ENCODE measurements around the gene CLIC1. TPM values are rescaled to one million over a fixed set of nuclear protein-coding genes. Genes with fewer than 3 reads are reported as not detected.

Gene CLIC1
- total RNA-seq, 1 experiment from 2014 or later = 374 TPM

DNA sequence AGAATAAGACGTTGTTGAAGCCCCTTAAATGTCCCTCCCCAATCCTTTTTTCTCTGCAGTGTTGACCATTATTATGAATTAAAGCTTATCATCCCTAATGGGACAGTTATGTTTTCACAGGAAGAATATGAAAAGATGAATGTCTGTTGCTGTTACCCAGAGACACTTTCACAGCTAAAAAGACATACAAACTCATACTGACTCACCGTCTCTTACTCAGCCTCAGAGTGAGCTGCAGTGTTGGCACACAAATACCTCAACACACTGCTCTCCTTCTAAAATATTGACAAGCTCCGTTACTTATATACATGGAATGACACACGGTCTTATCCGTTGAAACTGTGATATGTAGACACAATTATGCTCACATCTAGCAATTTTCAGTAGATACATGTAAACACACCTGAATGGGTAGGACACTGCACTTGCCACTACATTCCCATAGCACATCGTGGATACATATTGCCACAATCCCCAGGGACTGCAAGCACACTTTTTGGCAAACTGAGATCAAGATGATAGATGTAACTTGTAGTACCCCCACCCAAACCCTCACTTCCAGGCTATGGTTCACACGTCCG lies 16.5 kb upstream of the CLIC1 start:
- H3K27ac Mint-ChIP-seq (ENCODE audit: unreplicated experiment) = no peak overlapping the region
- TF ChIP-seq, protein P1, sequence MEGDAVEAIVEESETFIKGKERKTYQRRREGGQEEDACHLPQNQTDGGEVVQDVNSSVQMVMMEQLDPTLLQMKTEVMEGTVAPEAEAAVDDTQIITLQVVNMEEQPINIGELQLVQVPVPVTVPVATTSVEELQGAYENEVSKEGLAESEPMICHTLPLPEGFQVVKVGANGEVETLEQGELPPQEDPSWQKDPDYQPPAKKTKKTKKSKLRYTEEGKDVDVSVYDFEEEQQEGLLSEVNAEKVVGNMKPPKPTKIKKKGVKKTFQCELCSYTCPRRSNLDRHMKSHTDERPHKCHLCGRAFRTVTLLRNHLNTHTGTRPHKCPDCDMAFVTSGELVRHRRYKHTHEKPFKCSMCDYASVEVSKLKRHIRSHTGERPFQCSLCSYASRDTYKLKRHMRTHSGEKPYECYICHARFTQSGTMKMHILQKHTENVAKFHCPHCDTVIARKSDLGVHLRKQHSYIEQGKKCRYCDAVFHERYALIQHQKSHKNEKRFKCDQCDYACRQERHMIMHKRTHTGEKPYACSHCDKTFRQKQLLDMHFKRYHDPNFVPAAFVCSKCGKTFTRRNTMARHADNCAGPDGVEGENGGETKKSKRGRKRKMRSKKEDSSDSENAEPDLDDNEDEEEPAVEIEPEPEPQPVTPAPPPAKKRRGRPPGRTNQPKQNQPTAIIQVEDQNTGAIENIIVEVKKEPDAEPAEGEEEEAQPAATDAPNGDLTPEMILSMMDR (IDR thresholded peaks at IDR 0.05; ENCODE audit: insufficient read depth in 1 of 2, low read depth in 1 of 2, low read length in 1 of 2, severe bottlenecking in 1 of 2, unreplicated experiment in 1 of 2) = no peak
- no peak overlapping the region for H3K4me3 ChIP-seq (ENCODE audit: low read depth, low read length)
- no peaks in the 10 kb centered on the region for H3K27me3 Mint-ChIP-seq (ENCODE audit: insufficient read depth, unreplicated experiment)
- H3K9me3 Mint-ChIP-seq (ENCODE audit: unreplicated experiment) = no peaks in the 10 kb centered on the region
- peaks cover 6% of the 10 kb centered on the region for H3K36me3 Mint-ChIP-seq (ENCODE audit: insufficient read depth, unreplicated experiment)
- POLR2A ChIA-PET = interaction anchor here (0.6 to 1.5 kb wide), 3 partner anchors 12 to 219 kb away, joined by 5 to 13 read pairs (median 5); partner anchors contain the start of genes LY6G5B and MSH5
- BruUV-seq (replicated peaks) = no TSS peak
- CTCF ChIA-PET = interaction anchor here (0.8 kb wide), 1 partner anchor 17 kb away, joined by 3 read pairs; no protein-coding TSS in a partner anchor
- no peaks in the 10 kb centered on the region for H3K4me1 ChIP-seq
- no peak for DNase-seq
- no peak overlapping the region for H3K4me3 Mint-ChIP-seq (ENCODE audit: unreplicated experiment)
- no peaks in the 10 kb centered on the region for H3K4me1 Mint-ChIP-seq (ENCODE audit: low read depth, unreplicated experiment)
- peaks cover 3% of the 10 kb centered on the region; the same call in 1 of the 2 replicates for H3K36me3 ChIP-seq (ENCODE audit: control insufficient read depth, insufficient read depth, low read length)
- intact Hi-C loops (cut with micrococcal nuclease; ENCODE audit: unreplicated experiment) = no loop called here
- H3K9me3 ChIP-seq = no peaks in the 10 kb centered on the region
- no peaks in the 10 kb centered on the region for H3K27me3 ChIP-seq (replicated peaks; ENCODE audit: control insufficient read depth, insufficient read depth, low read length)

DNA sequence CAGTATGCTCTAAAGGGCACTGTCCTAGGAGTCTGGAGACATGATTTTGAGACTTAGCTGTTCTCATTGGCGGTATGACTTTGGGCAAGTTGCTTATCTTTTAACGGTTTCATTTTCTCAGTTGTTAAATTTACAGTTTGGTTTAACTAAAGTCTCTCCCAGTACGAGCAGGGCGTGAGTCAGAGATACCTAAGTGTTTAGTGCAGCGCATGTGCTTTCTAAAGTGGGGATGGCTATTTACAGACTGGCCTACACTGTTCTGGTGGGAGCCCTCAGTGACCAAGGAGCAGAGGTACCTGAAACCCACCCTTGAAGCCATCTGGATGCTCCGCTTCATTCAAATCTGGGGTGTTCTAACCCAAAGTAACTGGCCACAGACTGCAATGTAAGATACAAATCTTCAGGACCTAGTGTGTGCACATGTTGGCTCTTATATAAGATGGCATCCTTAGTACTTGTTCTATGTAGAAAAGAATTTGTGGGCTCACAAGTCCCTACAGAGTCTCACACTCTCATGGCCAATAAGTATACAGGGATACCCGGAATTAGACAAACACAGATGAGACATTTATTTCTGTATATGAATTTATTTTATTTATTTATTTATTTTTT lies 14.2 kb upstream of the CLIC1 start:
- Histone ChIP-seq H3K4me1 (peaks cover 8% of the 10 kb centered on the region), H3K36me3 (ENCODE audit: control insufficient read depth, insufficient read depth, low read length) (peaks cover 5% of the 10 kb centered on the region; the same call in 1 of the 2 replicates), H3K4me3 (ENCODE audit: low read depth, low read length) (no peak overlapping the region), H3K9me3 (no peaks in the 10 kb centered on the region), H3K27me3 (replicated peaks; ENCODE audit: control insufficient read depth, insufficient read depth, low read length) (no peaks in the 10 kb centered on the region)
- DNase-seq = no peak
- Mint-ChIP-seq H3K36me3 (ENCODE audit: insufficient read depth, unreplicated experiment) (peaks cover 17% of the 10 kb centered on the region), H3K27ac (ENCODE audit: unreplicated experiment) (no peak overlapping the region), H3K9me3 (ENCODE audit: unreplicated experiment) (no peaks in the 10 kb centered on the region), H3K4me3 (ENCODE audit: unreplicated experiment) (no peak overlapping the region), H3K4me1 (ENCODE audit: low read depth, unreplicated experiment) (peaks cover 6% of the 10 kb centered on the region), H3K27me3 (ENCODE audit: insufficient read depth, unreplicated experiment) (no peaks in the 10 kb centered on the region)
- intact Hi-C loops (cut with micrococcal nuclease; ENCODE audit: unreplicated experiment) = no loop called here
- ChIA-PET POLR2A (no interaction called here), CTCF (no interaction called here)
- TF ChIP-seq, protein P1 (IDR thresholded peaks at IDR 0.05; ENCODE audit: insufficient read depth in 1 of 2, low read depth in 1 of 2, low read length in 1 of 2, severe bottlenecking in 1 of 2, unreplicated experiment in 1 of 2) = no peak
- BruUV-seq (replicated peaks) = no TSS peak

DNA sequence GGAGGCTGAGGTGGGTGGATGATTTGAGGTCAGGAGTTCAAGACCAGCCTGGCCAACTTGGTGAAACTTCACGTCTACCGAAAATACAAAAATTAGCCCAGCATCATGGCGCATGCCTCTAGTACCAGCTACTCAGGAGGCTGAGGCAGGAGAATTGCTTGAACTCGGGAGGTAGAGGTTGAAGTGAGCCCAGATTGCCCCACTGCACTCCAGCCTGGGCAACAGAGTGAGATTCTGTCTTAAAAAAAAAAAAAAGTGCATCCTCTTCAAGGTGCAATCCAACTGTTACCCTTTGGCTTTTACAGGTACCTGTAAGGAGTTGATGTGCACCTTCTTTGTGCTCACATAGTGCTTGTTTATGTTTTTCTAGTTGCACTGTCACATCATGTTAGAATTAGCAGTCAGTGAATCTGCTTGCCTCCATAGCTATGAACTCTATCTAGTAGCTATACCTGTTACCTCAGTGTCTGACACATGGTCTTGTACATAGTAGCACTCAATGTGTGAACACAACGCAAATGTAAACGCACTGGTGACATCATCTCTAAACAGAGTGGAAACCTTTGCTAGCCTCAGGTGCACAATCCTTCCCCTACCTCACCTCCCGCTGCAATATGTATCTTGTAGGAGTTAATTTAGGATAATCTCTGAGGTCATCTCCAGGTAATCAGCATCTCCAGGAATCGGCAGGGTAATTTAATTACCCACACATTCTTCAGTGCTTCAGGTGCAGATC lies 13.1 kb upstream of the CLIC1 start:
- no peaks in the 10 kb centered on the region for H3K27me3 Mint-ChIP-seq (ENCODE audit: insufficient read depth, unreplicated experiment)
- peaks cover 8% of the 10 kb centered on the region for H3K4me1 ChIP-seq
- ChIA-PET CTCF (interaction anchor here (0.6 kb wide), 1 partner anchor 18 kb away, joined by 8 read pairs; no protein-coding TSS in a partner anchor), POLR2A (interaction anchor here (0.5 kb wide), 1 partner anchor 78 kb away, joined by 3 read pairs; the partner anchor contains the start of gene HSPA1B)
- H3K4me1 Mint-ChIP-seq (ENCODE audit: low read depth, unreplicated experiment) = peaks cover 6% of the 10 kb centered on the region
- peak overlapping the region; percentile 33 for H3K27ac Mint-ChIP-seq (ENCODE audit: unreplicated experiment)
- DNase-seq = no peak
- no peaks in the 10 kb centered on the region for H3K9me3 Mint-ChIP-seq (ENCODE audit: unreplicated experiment)
- no peak overlapping the region for H3K4me3 ChIP-seq (ENCODE audit: low read depth, low read length)
- no peaks in the 10 kb centered on the region for H3K9me3 ChIP-seq
- no TSS peak for BruUV-seq (replicated peaks)
- TF ChIP-seq, protein P1 (IDR thresholded peaks at IDR 0.05; ENCODE audit: insufficient read depth in 1 of 2, low read depth in 1 of 2, low read length in 1 of 2, severe bottlenecking in 1 of 2, unreplicated experiment in 1 of 2) = no peak
- peaks cover 22% of the 10 kb centered on the region for H3K36me3 Mint-ChIP-seq (ENCODE audit: insufficient read depth, unreplicated experiment)
- H3K4me3 Mint-ChIP-seq (ENCODE audit: unreplicated experiment) = no peak overlapping the region
- no peaks in the 10 kb centered on the region for H3K27me3 ChIP-seq (replicated peaks; ENCODE audit: control insufficient read depth, insufficient read depth, low read length)
- intact Hi-C loops (cut with micrococcal nuclease; ENCODE audit: unreplicated experiment) = no loop called here
- H3K36me3 ChIP-seq (ENCODE audit: control insufficient read depth, insufficient read depth, low read length) = peaks cover 5% of the 10 kb centered on the region; the same call in 1 of the 2 replicates
